Lung (tissue), 12 donors: ENCODE measurements around the gene AHRR. TPM values are rescaled to one million over a fixed set of nuclear protein-coding genes. Genes with fewer than 3 reads are reported as not detected.

ENCODE experiments used
- ATAC-seq: fragments of 200-7000 bp; cut with Tn5 transposase; one replicate; pipeline ENCODE4 v1.9.1; 2020; ENCODE audit warnings: moderate number of reproducible peaks; ENCODE audit not compliant: insufficient read depth, low FRiP score
- DNase-seq, 3 donors: peaks; one replicate each; pipeline ENCODE4 v3.0.0-alpha.2; 2013 to 2017
- H3K27ac ChIP-seq, 2 donors: one replicate each; pipeline ENCODE4 v1.5.1; 2013; ENCODE audit warnings: mild to moderate bottlenecking in 2 of 2, moderate library complexity in 2 of 2, control low read depth in 1 of 2, inconsistent platforms in 1 of 2, low read depth in 1 of 2, low read length in 1 of 2
- H3K27me3 ChIP-seq, 3 donors: one replicate each; pipeline ENCODE4 v1.5.1; 2013; ENCODE audit warnings: low read length in 2 of 3; ENCODE audit not compliant: control insufficient read depth in 3 of 3, insufficient read depth in 3 of 3
- H3K36me3 ChIP-seq, 4 donors: one replicate each; pipeline ENCODE4 v1.5.1; 2013; ENCODE audit warnings: low read length in 4 of 4, mild to moderate bottlenecking in 1 of 4, moderate library complexity in 1 of 4; ENCODE audit not compliant: control insufficient read depth in 4 of 4, insufficient read depth in 4 of 4
- H3K4me1 ChIP-seq, 5 donors: one replicate each; pipeline ENCODE4 v1.5.1; 2013; ENCODE audit warnings: low read length in 5 of 5, mild to moderate bottlenecking in 2 of 5, moderate library complexity in 1 of 5; ENCODE audit not compliant: control insufficient read depth in 5 of 5, insufficient read depth in 5 of 5
- H3K4me3 ChIP-seq: one replicate; pipeline ENCODE4 v1.5.1; 2013; ENCODE audit warnings: mild to moderate bottlenecking, control low read depth, moderate library complexity
- H3K9ac ChIP-seq, 2 donors: one replicate each; pipeline ENCODE4 v1.5.1; 2013; ENCODE audit warnings: low read length in 2 of 2, control low read depth in 1 of 2; ENCODE audit not compliant: insufficient read depth in 1 of 2
- H3K9me3 ChIP-seq, 4 donors: one replicate each; pipeline ENCODE4 v1.5.1; 2013; ENCODE audit warnings: low read length in 3 of 4, mild to moderate bottlenecking in 1 of 4, moderate library complexity in 1 of 4; ENCODE audit not compliant: control insufficient read depth in 4 of 4, insufficient read depth in 3 of 4
- CTCF ChIP-seq: IDR thresholded peaks from 2 replicates; pipeline ENCODE4 v1.5.1; 2012; ENCODE audit warnings: mild to moderate bottlenecking; ENCODE audit errors: control extremely low read depth, extremely low read depth
- WGBS, 2 donors: extraction: QIAGEN DNeasy Blood & Tissue Kit; methylation state at CpG; one replicate each; pipeline ENCODE4 v1.1.7; 2013; 5-methylcytosine and 5-hydroxymethylcytosine counted together
- polyA plus RNA-seq, 2 donors: library from polyadenylated mRNA; stranded (reverse); fragments of 200-250 nt; gene quantifications; one replicate each; pipeline ENCODE4 v1.2.1, GENCODE V29; 2013
- total RNA-seq, 2 donors: library from RNA; depleted of rRNA in 1 of 2; stranded (reverse); fragments of >200 nt in 1 of 2; gene quantifications; one replicate each; pipeline ENCODE4 v1.2.1, GENCODE V29; 2014 to 2021
- donor health status: control.
- donor health status: control.
- donor health status: Bipolar disorder and iron deficiency.
- donor health status: healthy.
- donor health status: DM: yes; HTN: yes; CAD: no.

The AHRR gene
- total and polyA plus RNA-seq, 4 donors: 0.63 to 8.8 (median 2.8) TPM

GRCh38 chr5:432928-433791 lies 111.6 kb downstream of the AHRR start:
- no peaks in the 10 kb centered on the region for H3K9me3 ChIP-seq
- H3K36me3 ChIP-seq: peaks cover 0 to 11% (median 0%) of the 10 kb centered on the region in 4 donors
- ATAC-seq (no peak), DNase-seq (peak; percentile 96 to 98 (median 98))
- no peak for TF ChIP-seq CTCF
- no peak overlapping the region for H3K9ac ChIP-seq
- H3K27me3 ChIP-seq: no peaks in the 10 kb centered on the region
- 75 to 79% methylated on average over 23 of the region's 23 CpGs for WGBS, 2 donors
- no peak overlapping the region for H3K27ac ChIP-seq
- H3K4me3 ChIP-seq: no peak overlapping the region
- H3K4me1 ChIP-seq: peaks cover 0 to 36% (median 4%) of the 10 kb centered on the region in 5 donors

GRCh38 chr5:433836-434235 lies 112.3 kb downstream of the AHRR start:
- H3K27me3 ChIP-seq: no peaks in the 10 kb centered on the region
- no peak for ATAC-seq

GRCh38 chr5:434443-435146 lies 113.1 kb downstream of the AHRR start:
- ATAC-seq (no peak), DNase-seq (no peak)
- TF ChIP-seq CTCF: no peak
- Histone ChIP-seq H3K4me1 (peaks cover 0 to 37% (median 4%) of the 10 kb centered on the region in 5 donors), H3K4me3 (no peak overlapping the region), H3K27ac (no peak overlapping the region), H3K27me3 (no peaks in the 10 kb centered on the region), H3K36me3 (peaks cover 0 to 9% (median 0%) of the 10 kb centered on the region in 4 donors), H3K9me3 (no peaks in the 10 kb centered on the region), H3K9ac (no peak overlapping the region)
- 87 to 88% methylated on average over 26 of the region's 26 CpGs for WGBS, 2 donors

More at GRCh38 chr5:433836-434235, 112.3 kb downstream of the AHRR start:
- Histone ChIP-seq H3K9me3 (no peaks in the 10 kb centered on the region), H3K27ac (no peak overlapping the region), H3K4me1 (peaks cover 0 to 38% (median 4%) of the 10 kb centered on the region in 5 donors), H3K36me3 (peaks cover 0 to 9% (median 0%) of the 10 kb centered on the region in 4 donors), H3K9ac (no peak overlapping the region), H3K4me3 (no peak overlapping the region)
- DNase-seq: peak in 1 of 3 donors; percentile 8
- no peak for TF ChIP-seq CTCF
- WGBS, 2 donors: 78 to 83% methylated on average over 16 of the region's 16 CpGs
